Hepatocyte (in vitro differentiated cells): Measurements from ENCODE around the gene GMEB2. TPM values are rescaled to one million over a fixed set of nuclear protein-coding genes. Genes with fewer than 3 reads are reported as not detected.

ENCODE experiments used
- DNase-seq: peaks from one replicate; pipeline ENCODE4 v3.0.0-alpha.2; 2016; ENCODE audit warnings: low spot score
- H2AFZ ChIP-seq: fragments of 200-600 bp; sonication (generic); 2 replicates; pipeline ENCODE4 v1.6.0; 2016; ENCODE audit warnings: antibody characterized with exemption, mild to moderate bottlenecking
- H3K27ac ChIP-seq: fragments of 200-600 bp; sonication (generic); 2 replicates; pipeline ENCODE4 v1.5.1; 2016; ENCODE audit warnings: mild to moderate bottlenecking
- H3K27me3 ChIP-seq: fragments of 200-600 bp; sonication (generic); 2 replicates; pipeline ENCODE4 v1.6.1; 2016
- H3K36me3 ChIP-seq: fragments of 200-600 bp; sonication (generic); replicated peaks from 2 replicates; pipeline ENCODE4 v1.5.1; 2016; ENCODE audit warnings: low read depth; ENCODE audit not compliant: insufficient read depth
- H3K4me1 ChIP-seq: fragments of 200-600 bp; sonication (generic); 2 replicates; pipeline ENCODE4 v1.5.1; 2016; ENCODE audit warnings: mild to moderate bottlenecking, moderate library complexity; ENCODE audit not compliant: insufficient read depth
- H3K4me2 ChIP-seq: fragments of 200-600 bp; sonication (generic); 2 replicates; pipeline ENCODE4 v1.6.0; 2016
- H3K4me3 ChIP-seq: fragments of 200-600 bp; sonication (generic); 2 replicates; pipeline ENCODE4 v1.5.1; 2016; ENCODE audit warnings: mild to moderate bottlenecking
- H3K79me2 ChIP-seq: fragments of 200-600 bp; sonication (generic); 2 replicates; pipeline ENCODE4 v1.6.0; 2017; ENCODE audit warnings: mild to moderate bottlenecking
- H3K9me2 ChIP-seq: fragments of 200-600 bp; sonication (generic); replicated peaks from 2 replicates; pipeline ENCODE4 v1.6.0; 2017; ENCODE audit warnings: mild to moderate bottlenecking; ENCODE audit not compliant: insufficient read depth
- H3K9me3 ChIP-seq: fragments of 200-600 bp; sonication (generic); 2 replicates; pipeline ENCODE4 v1.5.1; 2016; ENCODE audit warnings: low read depth, mild to moderate bottlenecking
- H4K20me1 ChIP-seq: fragments of 200-600 bp; sonication (generic); 2 replicates; pipeline ENCODE4 v1.6.0; 2016; ENCODE audit warnings: mild to moderate bottlenecking; ENCODE audit not compliant: insufficient read depth, poor library complexity, severe bottlenecking
- CTCF ChIP-seq: fragments of 200-600 bp; sonication (generic); IDR thresholded peaks from 2 replicates; pipeline ENCODE4 v1.5.1; 2016; ENCODE audit warnings: antibody characterized with exemption, mild to moderate bottlenecking; ENCODE audit not compliant: poor library complexity
- EZH2 ChIP-seq: fragments of 200-600 bp; sonication (generic); IDR thresholded peaks from 2 replicates; pipeline ENCODE4 v1.6.1; 2016; ENCODE audit warnings: antibody characterized with exemption, mild to moderate bottlenecking, borderline replicate concordance
- EZH2phosphoT487 ChIP-seq: fragments of 200-600 bp; sonication (generic); IDR thresholded peaks from one replicate; pipeline ENCODE4 v1.6.1; 2018; ENCODE audit warnings: antibody characterized with exemption, mild to moderate bottlenecking, low read depth, moderate library complexity; ENCODE audit not compliant: unreplicated experiment, severe bottlenecking
- WGBS: methylation state at CpG from one replicate; pipeline ENCODE4 v1.1.6; 2016; ENCODE audit warnings: low lambda C conversion rate; ENCODE audit errors: missing lambda C conversion rate; 5-methylcytosine and 5-hydroxymethylcytosine counted together
- polyA plus RNA-seq: library from polyadenylated mRNA; unstranded; fragments of >200 nt; fragmentation: Nextera tagmentation; extraction: Ambion mirVana; gene quantifications from 2 replicates; pipeline ENCODE4 v1.2.1, GENCODE V29; 2016
- total RNA-seq: library from RNA; depleted of rRNA; stranded (reverse); fragments of >200 nt; gene quantifications from 2 replicates; pipeline ENCODE4 v1.2.3, GENCODE V29; 2014

The GMEB2 gene
- total and polyA plus RNA-seq, 2 experiments from 2014 or later = 8.7 to 10.7 TPM

- no peaks in the 10 kb centered on the region for H3K27me3 ChIP-seq
- H3K4me2 ChIP-seq = no peak within 1 kb of the TSS
These were observed 79.0 kb downstream of the GMEB2 start, which contains the start of gene SRMS for GRCh38 chr20:63547725-63548480. SRMS (minus strand) TSS chr20:63547749; CDS start chr20:63547463, 286 bp downstream.

GRCh38 chr20:63546956-63547724 is 79.8 kb downstream of the GMEB2 start:
- no peak overlapping the region for H3K4me3 ChIP-seq
- H3K36me3 ChIP-seq = no peaks in the 10 kb centered on the region
- no peak overlapping the region for H2AFZ ChIP-seq
- TF ChIP-seq EZH2 (no peak), CTCF (no peak), EZH2phosphoT487 (no peak)
- H3K27me3 ChIP-seq = no peaks in the 10 kb centered on the region
- H3K79me2 ChIP-seq = no peaks in the 10 kb centered on the region
- no peak overlapping the region for H3K4me2 ChIP-seq
- 82% methylated on average over 33 of the region's 58 CpGs for WGBS
- H3K9me3 ChIP-seq = no peaks in the 10 kb centered on the region
- no peaks in the 10 kb centered on the region for H4K20me1 ChIP-seq
- H3K27ac ChIP-seq = no peak overlapping the region
- H3K9me2 ChIP-seq = no peaks in the 10 kb centered on the region
- H3K4me1 ChIP-seq = no peaks in the 10 kb centered on the region
- DNase-seq = no peak

More at GRCh38 chr20:63547725-63548480, 79.0 kb downstream of the GMEB2 start, which contains the start of gene SRMS:
- WGBS = 84% methylated on average over 27 of the region's 35 CpGs
- no peaks in the 10 kb centered on the region for H4K20me1 ChIP-seq
- no peaks in the 10 kb centered on the region for H3K36me3 ChIP-seq
- H2AFZ ChIP-seq = no peak within 1 kb of the TSS
- H3K9me2 ChIP-seq = no peaks in the 10 kb centered on the region
- TF ChIP-seq CTCF (no peak), EZH2phosphoT487 (no peak), EZH2 (no peak)
- no peaks in the 10 kb centered on the region for H3K79me2 ChIP-seq
- no peak within 1 kb of the TSS for H3K27ac ChIP-seq
- H3K9me3 ChIP-seq = no peaks in the 10 kb centered on the region
- DNase-seq = no peak
- H3K4me1 ChIP-seq = no peaks in the 10 kb centered on the region
- no peak within 1 kb of the TSS for H3K4me3 ChIP-seq

GRCh38 chr20:63546256-63546955 is 80.5 kb downstream of the GMEB2 start:
- Histone ChIP-seq H3K4me1 (no peaks in the 10 kb centered on the region), H3K9me3 (no peaks in the 10 kb centered on the region), H3K27me3 (no peaks in the 10 kb centered on the region), H3K79me2 (no peaks in the 10 kb centered on the region), H4K20me1 (no peaks in the 10 kb centered on the region), H2AFZ (no peak overlapping the region), H3K4me2 (no peak overlapping the region), H3K36me3 (no peaks in the 10 kb centered on the region), H3K27ac (no peak overlapping the region), H3K9me2 (no peaks in the 10 kb centered on the region), H3K4me3 (no peak overlapping the region)
- 82% methylated on average over 15 of the region's 20 CpGs for WGBS
- TF ChIP-seq EZH2phosphoT487 (no peak), EZH2 (no peak), CTCF (no peak)
- DNase-seq = no peak
